ENCODE results near the gene CEBPE. TPM values are rescaled to one million over a fixed set of nuclear protein-coding genes. Genes with fewer than 3 reads are reported as not detected.

The CEBPE gene
- total RNA-seq, 1 experiment from 2014 or later: not detected

DNA sequence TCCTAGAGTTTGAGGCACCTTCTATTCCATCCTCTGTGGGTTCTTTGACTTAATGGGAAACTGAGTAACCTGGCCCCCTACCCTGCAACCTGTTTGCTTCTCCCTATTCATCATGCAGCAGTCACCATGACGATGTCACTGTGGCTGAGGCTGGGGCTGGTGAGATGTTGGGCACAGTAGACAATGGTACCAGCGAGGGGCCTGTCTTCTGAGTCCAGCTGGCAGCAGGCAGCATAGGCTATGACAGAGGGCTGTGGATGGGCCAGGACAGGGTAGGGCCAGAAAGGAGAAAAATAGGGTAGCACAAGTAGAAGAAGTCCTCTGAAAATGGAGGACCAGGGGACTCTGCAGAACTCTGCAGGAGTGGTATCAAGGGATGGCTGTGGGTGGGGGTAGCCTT is 16.3 kb downstream of the CEBPE start:
- DNase-seq (ENCODE audit: low spot score): no peak

DNA sequence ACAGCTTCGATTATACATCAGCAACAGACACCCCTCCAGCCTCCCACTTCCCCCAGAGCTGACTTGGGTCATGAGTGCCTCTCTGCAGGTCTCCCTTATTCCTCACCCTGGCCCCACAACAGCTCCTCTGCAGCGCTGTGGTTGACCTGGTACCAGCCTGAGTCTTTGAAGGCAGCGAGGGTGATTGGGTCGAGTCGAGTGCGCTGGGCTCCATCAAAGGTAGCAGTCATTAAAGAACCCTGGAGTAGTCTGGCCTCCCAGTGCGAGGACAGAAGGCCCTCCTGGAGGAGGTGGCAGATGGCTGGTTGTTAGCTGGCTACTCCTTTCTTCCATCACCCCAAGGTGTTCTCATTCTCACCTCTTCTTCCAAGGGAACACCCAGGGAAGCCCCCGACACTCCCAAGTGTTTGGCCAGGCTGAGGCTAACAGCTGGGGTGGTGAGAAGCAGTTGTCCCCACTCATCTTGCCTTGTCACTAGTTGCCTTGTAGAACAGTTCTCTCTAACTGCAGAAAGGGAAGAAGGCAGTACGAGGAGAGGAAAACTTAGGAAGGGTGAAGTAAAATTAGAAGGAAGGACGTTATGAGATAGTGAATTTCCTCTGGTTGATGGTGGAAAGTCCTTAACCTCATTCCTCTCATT is 16.9 kb downstream of the CEBPE start:
- DNase-seq (ENCODE audit: low spot score): no peak

DNA sequence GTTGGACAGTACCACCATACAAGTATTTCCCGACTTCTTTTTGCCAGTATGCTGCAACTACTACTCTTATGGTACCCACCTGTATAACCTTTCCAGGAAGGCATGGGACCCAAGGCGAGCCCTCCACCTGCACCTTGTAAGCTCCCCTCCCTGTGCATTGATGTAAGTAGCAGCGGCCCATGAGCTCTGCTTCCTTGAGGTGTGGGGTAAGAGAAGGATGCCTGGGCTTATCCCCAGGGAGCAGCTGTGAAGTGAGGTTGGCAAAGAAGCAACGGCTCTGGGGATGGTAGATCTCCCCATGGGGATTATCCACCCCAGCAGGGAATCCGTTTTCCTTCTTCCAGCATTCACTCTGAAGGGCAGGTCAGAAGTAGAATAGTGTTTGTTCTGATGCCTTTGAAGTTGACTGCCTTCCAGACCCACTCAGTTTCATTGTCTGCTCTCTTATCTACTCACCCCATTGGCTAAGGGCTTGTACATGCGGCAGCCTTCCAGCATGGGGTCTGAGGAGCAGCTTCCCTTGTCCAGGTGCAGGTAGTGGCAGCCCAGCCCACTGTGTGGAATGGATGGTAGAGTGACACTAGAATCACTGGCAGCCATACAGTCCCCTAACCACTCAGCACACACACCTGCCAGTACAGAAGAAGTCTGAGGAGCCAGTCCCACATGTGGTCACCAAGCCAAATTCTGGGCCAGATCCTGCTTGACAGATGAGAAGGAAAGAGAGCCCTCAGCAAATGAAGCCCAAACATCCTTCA is 17.7 kb downstream of the CEBPE start:
- DNase-seq (ENCODE audit: low spot score): no peak

DNA sequence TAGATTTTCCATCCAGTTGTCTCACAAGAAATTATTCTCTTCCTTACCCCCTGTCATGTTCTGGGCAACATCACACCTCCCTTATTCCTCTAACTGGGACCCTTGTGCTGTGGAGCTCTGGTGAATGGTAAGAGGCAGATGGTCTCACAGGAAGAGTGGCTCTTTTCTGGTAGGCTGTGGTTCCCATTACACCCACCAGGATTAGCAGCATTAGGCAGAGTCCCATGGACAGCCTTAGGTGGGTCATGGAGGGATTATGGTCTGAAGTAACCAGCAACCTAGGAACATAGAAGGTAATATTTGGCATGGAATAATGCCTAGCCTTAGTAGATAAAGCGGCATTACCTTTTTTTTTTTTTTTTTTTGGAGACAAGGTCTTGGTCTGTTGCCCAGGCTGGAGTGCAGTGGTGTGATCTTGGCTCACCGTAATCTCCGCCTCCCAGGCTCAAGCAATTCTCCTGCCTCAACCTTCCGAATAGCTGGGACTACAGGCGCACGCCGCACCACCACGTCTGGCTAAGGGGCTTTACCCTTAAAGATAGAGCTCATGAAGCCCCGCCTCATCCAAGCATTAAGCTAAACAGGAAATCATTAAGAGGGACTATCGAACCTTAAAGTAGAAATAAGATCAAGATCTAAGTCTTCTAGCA is 19.7 kb downstream of the CEBPE start:
- DNase-seq (ENCODE audit: low spot score): no peak

DNA sequence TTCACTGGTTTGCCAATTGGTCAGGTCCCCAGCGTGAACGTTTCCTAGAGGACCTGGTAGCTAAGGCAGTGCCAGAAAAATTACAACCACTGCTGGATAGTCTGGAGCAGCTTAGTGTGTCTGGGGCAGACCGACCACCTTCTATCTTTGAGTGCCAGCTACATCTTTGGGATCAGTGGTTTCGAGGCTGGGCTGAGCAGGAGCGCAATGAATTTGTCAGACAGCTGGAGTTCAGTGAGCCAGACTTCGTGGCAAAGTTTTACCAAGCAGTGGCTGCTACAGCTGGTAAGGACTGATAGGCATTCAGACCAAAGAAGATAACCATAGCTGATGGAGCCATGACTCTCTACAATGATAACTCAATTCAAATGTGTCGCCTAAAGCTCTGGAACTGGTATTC is 21.3 kb downstream of the CEBPE start:
- DNase-seq (ENCODE audit: low spot score): no peak

DNA sequence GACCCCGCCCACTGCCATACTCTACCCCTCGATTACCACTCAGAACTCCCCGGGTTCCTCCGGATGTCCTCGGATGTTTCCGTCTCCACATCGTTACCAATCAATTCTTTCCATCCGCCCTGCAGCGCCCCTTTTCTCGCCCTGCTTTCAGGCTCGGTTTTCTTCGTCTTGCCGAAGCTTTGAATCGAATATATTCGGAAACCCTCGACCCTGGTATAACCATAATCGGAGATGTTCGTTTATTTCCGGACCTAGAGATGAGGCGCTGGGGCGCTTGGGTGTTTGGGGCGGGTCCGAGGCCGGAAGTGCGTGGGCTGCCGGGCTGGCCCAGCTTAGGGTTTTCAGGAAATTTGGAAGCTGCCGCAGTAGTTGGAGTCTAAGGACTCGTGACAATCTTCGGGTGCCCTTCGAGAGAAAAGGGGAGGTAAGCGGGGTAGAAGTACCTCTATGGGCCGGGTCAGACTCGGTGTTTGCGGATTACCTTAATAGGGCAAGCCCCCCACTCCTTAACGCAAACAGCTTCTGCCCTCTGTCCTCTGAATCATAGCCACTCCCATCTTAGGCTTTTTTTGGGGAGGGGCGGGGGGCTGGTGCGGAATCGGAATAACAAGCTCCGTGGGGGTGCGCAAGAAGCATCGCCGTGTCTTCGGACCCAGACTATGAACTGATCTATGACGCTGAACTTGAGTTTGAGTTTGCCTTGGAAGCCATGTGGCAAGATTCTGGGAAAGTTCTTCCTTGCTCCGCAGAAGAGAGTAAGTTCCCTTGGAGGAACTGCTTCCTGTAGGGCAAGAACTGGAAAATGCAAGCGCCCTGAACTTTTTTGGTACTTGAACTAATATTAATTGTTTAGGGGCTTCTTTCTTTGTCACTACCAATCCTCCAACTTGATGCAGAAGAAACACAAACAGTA is 23.6 kb downstream of the CEBPE start, which contains the start of gene C14orf119:
C14orf119 (plus strand) TSS at position 310 of the 913 bp plus-strand sequence. CDS start 2,154 bp downstream, outside the sequence.
- DNase-seq (ENCODE audit: low spot score): peak; percentile 99

DNA sequence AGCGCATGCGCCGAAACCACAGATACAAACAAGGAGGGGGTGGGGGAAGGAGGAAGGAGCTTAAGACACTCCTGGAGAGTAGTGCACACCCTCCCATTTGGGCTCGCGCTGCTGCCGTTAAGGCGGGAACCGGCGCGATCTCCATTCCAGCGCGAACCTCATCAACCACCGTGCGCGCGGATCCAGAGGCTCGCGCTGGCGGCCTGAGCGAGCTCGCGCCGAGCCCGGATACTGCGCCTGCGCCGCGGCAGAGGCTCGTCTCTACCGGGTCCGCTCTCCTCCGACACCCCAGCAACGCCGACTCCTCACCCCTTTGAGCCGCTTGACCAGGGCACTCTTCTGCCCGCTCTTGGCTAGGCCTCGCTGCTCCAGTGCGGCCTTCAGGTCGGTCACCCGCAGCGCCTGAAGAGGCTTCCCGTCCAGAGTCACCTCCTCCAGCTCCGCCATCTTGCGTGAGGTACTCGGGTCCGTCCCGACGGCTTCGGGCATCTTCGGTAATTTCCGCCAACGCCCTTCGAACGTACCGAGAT is 24.3 kb downstream of the CEBPE start, which contains the start of gene ACIN1:
ACIN1 (minus strand) TSS at position 471 of the 530 bp plus-strand sequence; CDS start at position 447, 24 bp downstream.
- peak; percentile 86 for DNase-seq (ENCODE audit: low spot score)

DNA sequence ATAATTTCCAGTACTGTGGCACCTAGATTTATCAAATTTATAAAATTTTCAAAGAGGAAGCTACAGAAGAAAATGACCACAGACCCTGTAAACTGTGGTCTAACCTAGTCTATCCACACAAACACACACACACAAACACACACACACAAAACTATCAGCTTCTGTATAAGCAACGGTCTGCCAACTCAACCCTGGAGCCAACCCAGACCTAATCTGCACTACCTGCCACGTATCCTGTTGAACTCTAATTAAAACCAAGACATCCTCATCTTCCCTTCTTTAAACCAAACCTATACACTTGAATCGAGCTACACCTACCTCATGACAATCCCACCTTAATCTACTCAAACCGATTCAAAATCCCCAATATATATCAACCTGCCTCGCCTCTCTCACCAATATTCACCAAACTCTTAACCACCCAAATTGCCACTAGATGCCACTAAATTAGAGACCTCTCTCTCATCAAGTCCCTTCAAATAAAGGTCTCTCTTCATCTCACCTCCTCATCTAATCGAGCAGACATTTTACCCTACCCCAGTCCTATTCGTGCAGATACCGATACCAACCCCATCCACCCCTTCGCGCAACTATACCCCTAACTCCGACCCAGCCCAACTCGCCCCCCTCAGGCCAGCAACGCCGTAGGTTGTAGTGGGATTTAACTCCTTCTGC is 24.9 kb downstream of the CEBPE start:
- DNase-seq (ENCODE audit: low spot score): no peak

DNA sequence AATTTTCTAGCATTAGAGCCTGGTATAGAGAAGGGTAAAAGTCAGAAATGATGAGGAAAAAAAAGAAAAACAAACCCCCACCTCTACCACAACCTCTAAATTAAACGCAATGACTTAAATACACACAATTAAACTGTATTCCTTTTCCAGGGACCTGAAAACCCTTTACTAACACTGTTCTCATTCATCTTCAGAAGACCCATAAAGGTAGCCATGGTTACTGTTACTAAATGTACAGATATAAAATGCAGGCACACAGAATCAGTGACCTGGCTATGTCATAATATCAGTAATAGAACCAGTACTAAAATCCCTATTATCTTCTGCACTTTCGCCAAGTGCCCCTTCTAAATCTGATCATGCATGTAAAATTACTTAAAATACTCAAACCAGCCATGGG is 25.5 kb downstream of the CEBPE start:
- DNase-seq (ENCODE audit: low spot score): no peak

DNA sequence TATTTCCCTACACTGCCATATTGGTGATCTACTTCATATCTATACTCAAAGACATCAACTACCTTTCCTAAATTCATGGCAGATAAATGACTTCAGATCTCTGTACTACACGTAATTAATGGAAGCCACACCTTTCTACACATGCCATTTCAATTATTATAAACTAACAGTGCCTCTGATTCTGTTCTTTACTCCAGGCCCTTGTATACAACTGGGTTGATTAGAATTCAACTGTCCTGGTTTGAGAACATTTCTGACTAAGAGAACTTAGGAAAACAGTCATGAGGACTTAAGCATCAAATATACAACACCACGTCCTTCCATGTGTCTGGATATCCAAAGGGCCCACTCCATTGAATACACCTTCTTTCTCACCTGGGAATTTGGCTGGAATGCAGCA is 26.0 kb downstream of the CEBPE start:
- DNase-seq (ENCODE audit: low spot score): no peak

DNA sequence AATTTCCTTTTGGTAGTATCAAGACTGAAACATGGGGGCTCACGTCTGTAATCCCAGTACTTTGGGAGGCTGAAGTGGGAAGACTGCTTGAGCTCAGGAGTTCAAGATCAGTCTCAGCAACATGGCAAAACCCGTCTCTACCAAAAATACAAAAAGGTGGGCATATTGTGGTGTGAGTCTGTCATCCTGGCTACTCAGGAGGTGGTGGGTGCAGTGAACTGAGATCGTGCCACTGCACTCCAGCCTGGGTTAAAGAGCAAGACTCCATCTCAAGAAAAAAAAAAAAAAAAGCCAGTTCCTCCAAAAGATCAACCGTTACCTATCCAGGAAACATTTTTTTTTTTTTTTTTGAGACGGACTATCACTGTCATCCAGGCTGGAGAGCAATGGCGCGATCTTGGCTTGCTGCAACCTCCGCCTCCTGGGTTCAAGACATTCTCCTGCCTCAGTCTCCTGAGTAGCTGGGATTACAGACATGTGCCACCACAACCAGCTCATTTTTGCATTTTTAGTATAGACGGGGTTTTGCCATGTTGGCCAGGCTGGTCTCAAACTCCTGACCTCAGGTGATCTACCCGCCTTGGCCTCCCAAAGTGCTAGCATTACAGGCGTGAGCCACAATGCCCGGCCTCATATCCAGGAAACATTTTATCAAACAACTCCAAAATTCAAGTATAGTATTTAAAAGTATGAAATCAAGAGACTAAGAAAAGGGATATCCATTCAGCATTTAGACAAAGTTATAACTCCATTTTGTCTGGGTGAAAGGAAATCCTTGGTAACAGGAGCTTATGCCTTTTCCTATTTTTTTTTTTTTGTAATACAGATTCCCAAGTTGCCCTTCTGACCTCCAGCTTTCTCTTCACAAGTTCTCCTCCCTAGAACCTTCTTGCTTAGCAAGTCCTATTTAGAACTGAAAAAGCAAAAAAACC is 27.5 kb downstream of the CEBPE start:
- DNase-seq (ENCODE audit: low spot score): no peak

DNA sequence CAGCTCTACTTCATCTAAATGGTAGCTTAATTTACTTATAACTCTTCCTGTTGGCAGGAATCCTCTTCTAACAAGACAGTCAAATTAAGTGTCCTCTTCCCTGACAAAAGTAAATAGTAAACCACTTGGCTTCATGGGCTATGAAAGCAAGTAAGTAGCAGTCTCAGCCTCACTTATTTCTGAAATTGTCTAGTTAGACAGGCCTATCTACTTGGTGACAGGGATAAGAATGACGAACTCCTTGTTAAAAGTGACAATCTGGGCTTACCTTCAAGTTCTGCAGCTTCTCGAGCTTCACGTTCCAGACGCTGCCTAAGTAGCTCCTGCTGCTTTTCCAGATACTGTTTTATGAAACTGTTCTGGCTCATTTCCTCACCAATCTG is 28.8 kb downstream of the CEBPE start:
- no peak for DNase-seq (ENCODE audit: low spot score)

DNA sequence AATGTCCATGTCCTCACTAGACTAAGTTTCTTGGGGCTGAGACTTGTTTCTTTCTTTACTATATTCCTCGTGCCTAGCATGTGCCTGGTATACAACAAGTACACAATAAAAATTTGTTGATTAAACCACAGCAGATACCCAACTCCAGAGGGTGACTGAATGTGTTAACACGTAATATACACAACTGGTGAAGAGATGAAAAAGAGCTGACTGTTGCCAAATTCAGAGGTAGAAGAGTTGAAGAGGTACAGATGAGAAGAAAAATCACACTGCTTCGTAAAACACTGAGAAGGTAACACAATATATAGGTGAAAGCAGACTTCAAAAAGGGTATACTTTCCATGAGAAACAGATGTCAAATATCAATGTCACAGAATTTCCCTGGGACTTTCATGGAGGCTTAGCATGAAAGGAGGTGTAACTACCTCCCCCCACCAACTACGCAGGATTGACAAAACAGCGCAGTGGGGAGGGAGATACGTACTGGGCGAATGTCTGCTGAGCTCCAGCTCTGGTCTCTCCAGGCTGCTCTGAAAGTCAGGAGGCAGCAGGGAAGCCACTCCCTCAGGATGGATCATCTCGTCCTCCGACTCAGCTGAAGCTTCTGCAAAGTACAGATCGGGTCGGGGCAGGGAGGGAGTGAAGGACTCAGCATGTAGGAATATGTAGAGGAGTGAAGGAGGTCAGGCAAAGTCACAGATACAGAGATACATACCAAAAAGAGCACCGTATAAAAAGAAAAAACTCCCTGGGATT is 29.4 kb downstream of the CEBPE start:
- DNase-seq (ENCODE audit: low spot score): no peak

DNA sequence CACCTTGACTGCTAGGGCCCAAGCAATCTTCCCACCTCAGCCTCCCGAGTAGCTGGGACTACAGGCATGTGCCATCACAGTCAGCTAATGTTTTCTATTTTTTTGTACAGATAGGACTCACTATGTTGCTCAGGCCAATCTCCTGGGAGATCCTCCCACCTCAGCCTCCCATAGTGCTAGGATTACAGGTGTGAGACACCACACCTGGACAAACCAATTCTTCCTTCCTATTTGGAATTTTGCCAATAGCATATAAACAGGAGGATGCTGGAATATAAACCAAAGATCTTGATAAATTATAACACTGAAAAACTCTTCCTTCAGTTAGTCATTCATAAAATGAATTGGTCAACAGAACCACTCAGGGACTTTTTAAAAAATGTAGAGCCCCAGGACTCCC is 32.5 kb downstream of the CEBPE start:
- DNase-seq (ENCODE audit: low spot score): no peak

DNA sequence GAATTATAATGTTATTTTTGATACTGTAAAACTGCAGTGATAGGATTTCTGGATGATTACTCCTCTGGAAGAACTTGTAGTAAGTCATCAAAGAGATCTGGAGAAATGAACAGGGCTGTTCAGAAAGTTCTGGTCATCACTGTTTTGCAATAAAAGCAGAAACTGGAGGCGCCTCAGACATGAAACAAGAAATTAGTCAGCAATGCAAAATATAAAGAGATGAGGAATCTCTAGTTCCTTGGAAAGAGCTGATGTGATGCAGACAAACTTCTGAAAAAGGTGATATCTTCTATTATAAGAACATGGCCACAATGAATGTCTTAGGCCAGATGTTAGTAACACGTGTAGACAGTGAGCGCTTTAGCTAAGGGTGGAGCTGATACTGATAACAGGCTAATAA is 33.6 kb downstream of the CEBPE start:
- no peak for DNase-seq (ENCODE audit: low spot score)

DNA sequence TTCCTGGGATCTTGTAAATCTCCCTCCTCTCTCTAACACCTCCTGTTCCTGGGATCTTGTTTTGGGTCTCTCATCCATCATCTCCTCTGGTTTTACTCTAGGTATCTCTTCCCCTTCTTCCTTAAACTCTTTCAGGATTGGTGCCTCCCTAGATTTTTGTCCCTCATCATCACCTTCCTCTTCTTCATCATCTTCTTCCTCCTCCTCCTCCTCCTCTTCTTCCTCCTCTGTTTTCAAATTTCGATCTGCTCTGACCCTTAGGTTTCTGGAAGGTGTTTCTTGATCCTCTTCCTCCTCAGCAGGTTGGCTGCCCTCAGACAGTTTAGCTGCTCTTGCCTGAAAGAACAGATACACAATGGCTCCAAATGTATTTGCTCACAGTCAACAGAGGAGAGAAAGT is 38.6 kb downstream of the CEBPE start:
- DNase-seq (ENCODE audit: low spot score): no peak

DNA sequence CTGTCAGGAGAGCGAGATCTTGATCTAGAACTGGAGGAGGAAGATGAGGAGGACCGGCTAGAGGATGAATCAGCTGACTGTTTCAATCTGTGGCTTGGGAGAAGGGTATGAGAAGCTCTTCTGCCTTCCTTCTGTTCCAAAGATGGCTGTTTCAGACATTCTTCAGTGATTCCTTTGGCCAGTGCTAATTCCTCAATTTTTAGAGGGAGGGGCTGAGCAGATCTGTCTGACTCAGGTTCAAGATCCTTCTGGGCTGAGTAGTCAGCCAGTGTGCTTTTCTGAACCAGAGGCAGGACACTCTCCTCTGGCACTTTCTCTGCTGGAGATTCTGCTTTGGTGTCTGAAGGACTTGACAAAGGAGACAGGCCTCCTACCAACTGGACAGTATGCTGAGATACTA is 39.3 kb downstream of the CEBPE start:
- DNase-seq (ENCODE audit: low spot score): no peak

DNA sequence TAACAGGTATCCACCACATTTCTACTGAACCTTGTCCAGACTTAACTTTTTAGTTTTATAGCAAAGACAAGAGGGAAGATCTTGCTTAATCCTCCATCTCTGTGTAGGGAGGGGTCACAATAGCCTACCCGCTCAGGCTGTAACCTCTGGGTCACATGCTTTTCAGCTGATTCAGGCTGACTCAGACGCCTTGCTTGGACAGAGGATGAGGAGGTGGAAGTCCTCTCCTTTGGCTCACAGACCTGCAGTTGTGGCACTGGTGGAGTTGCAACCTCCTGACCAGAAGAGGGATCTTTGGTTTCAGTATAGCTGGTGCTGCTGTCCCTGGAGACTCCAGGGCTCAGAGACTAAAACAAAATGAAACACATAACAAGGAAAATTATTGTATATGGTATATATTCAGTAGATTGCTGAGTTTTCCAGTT is 40.4 kb downstream of the CEBPE start:
- DNase-seq (ENCODE audit: low spot score): peak; percentile 57

DNA sequence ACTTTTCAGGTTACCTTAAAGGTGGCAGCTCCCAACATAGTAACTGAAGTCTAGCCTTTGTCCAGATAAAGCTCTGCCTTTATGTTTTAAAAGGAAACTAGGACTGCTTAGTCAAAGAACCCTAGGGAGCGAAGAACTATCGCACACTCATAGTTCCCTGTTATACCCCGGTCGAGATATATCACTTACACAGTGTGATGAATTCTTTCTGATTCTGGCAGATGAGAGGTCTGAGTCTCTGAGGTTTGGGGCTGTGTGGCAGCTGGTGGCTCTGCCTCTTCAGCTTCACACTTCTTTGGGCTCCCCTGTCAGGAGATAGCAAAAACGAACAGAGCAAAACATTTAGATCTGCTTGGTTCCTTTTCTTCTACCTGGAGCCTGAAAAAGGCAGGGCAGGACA is 41.1 kb downstream of the CEBPE start:
- no peak for DNase-seq (ENCODE audit: low spot score)

Data from H4 (cell line).